Vagina (tissue), 2 donors: ENCODE measurements around the gene LTBP3.

Experiments used
- CTCF ChIP-seq, 3 experiments: fragments of 450-650 bp in 2 of 3; fragments of 200-600 bp in 1 of 3; sonication (generic) in 1 of 3; IDR thresholded peaks; one replicate each; pipeline ENCODE4 v1.5.1; 2017 to 2019; ENCODE audit warnings: antibody characterized with exemption in 3 of 3, mild to moderate bottlenecking in 2 of 3, moderate library complexity in 2 of 3
- POLR2A ChIP-seq, 2 donors: fragments of 450-650 bp; IDR thresholded peaks; one replicate each; pipeline ENCODE4 v1.6.1; 2017; ENCODE audit warnings: antibody characterized with exemption in 2 of 2, mild to moderate bottlenecking in 2 of 2, moderate library complexity in 2 of 2
- POLR2AphosphoS5 ChIP-seq, 2 donors: sonication (generic); formaldehyde crosslinking; IDR thresholded peaks; one replicate each; pipeline ENCODE4 v1.9.0; 2017; ENCODE audit warnings: antibody characterized with exemption in 2 of 2, mild to moderate bottlenecking in 2 of 2, low read depth in 1 of 2; ENCODE audit not compliant: insufficient read depth in 1 of 2

GRCh38 chr11:65492637-65493366, 65.4 kb downstream of the LTBP3 start:
- peak; percentile 54 to 87 for TF ChIP-seq POLR2AphosphoS5 (IDR thresholded peaks at IDR 0.05; ENCODE audit: insufficient read depth in 1 of 2, low read depth in 1 of 2)
- TF ChIP-seq POLR2A (IDR thresholded peaks at IDR 0.05): no peak
- no peak for TF ChIP-seq CTCF (IDR thresholded peaks at IDR 0.05)
